NCI-H69 (cell line): ENCODE results near the gene CCNI2.
A peak's percentile ranks its signal among the peaks of the same experiment; 100 is the strongest.

ENCODE experiments used
- DNase-seq: peaks from one replicate; lab custom pipeline; 2025; lab: John Stamatoyannopoulos, UW

The CCNI2 gene

GRCh38 chr5:132750471-132751230, 3.4 kb downstream of the CCNI2 start:
- DNase-seq: no peak

- no peak for DNase-seq
Observed at GRCh38 chr5:132751444-132751843, 4.2 kb downstream of the CCNI2 start.

GRCh38 chr5:132751971-132752580, 4.8 kb downstream of the CCNI2 start:
- DNase-seq: no peak

- no peak for DNase-seq
Observed at GRCh38 chr5:132752581-132753125, 5.4 kb downstream of the CCNI2 start.

- peak; percentile 83 for DNase-seq
Observed at GRCh38 chr5:132753135-132753987, 6.1 kb downstream of the CCNI2 start.

- DNase-seq: no peak
Observed at GRCh38 chr5:132754111-132754510, 6.9 kb downstream of the CCNI2 start.

GRCh38 chr5:132754947-132755346, 7.7 kb downstream of the CCNI2 start:
- peak; percentile 66 for DNase-seq

- no peak for DNase-seq
Observed at GRCh38 chr5:132756542-132756941, 9.3 kb downstream of the CCNI2 start.

- DNase-seq: no peak
Observed at GRCh38 chr5:132758451-132758850, 11.2 kb downstream of the CCNI2 start.

GRCh38 chr5:132759114-132760048, 12.2 kb downstream of the CCNI2 start:
- no peak for DNase-seq

GRCh38 chr5:132760049-132760420, 12.8 kb downstream of the CCNI2 start:
- DNase-seq: no peak

GRCh38 chr5:132760601-132761317, 13.5 kb downstream of the CCNI2 start:
- no peak for DNase-seq

- no peak for DNase-seq
Observed at GRCh38 chr5:132761321-132762240, 14.4 kb downstream of the CCNI2 start.

GRCh38 chr5:132762246-132763000, 15.2 kb downstream of the CCNI2 start:
- DNase-seq: no peak

- no peak for DNase-seq
Observed at GRCh38 chr5:132763181-132764036, 16.2 kb downstream of the CCNI2 start.

GRCh38 chr5:132764051-132764450, 16.8 kb downstream of the CCNI2 start:
- no peak for DNase-seq

GRCh38 chr5:132764671-132765238, 17.5 kb downstream of the CCNI2 start:
- no peak for DNase-seq
